CD8-positive, alpha-beta memory T cell (primary cell): Measurements from ENCODE around the gene MSS51. TPM values are rescaled to one million over a fixed set of nuclear protein-coding genes. Genes with fewer than 3 reads are reported as not detected.
A peak's percentile ranks its signal among the peaks of the same experiment; 100 is the strongest.

Experiments used
- CTCF ChIA-PET: fragments of 350-600 bp; sonication (Branson Sonifier 250); formaldehyde crosslinking; loops from one replicate; lab custom pipeline; 2021; ENCODE audit warnings: antibody characterized with exemption; lab: Charles Lee
- POLR2A ChIA-PET: fragments of 350-600 bp; sonication (Branson Sonifier 250); formaldehyde crosslinking; loops from one replicate; lab custom pipeline; 2021; ENCODE audit warnings: antibody characterized with exemption; lab: Charles Lee
- DNase-seq, 5 donors: peaks; one replicate each; pipeline versions ENCODE4 v3.0.0 to v3.0.0-alpha.2; 2020 to 2022; ENCODE audit warnings: mixed read lengths in 1 of 5
- H3K27ac ChIP-seq: one replicate; pipeline ENCODE4 v1.7.0; 2013; ENCODE audit warnings: low read depth, mild to moderate bottlenecking, low read length, moderate library complexity
- H3K27me3 ChIP-seq: 2 replicates; pipeline ENCODE4 v1.7.0; 2013; ENCODE audit warnings: low read length, mild to moderate bottlenecking; ENCODE audit not compliant: insufficient read depth, poor library complexity, severe bottlenecking
- H3K36me3 ChIP-seq: 2 replicates; pipeline ENCODE4 v1.7.0; 2013; ENCODE audit warnings: mild to moderate bottlenecking, low read length, moderate library complexity; ENCODE audit not compliant: insufficient read depth
- H3K4me1 ChIP-seq: 2 replicates; pipeline ENCODE4 v1.7.0; 2013; ENCODE audit warnings: mild to moderate bottlenecking, low read length, moderate library complexity; ENCODE audit not compliant: insufficient read depth
- H3K4me3 ChIP-seq: 2 replicates; pipeline ENCODE4 v1.7.0; 2013; ENCODE audit warnings: mild to moderate bottlenecking, low read length
- H3K9me3 ChIP-seq: 2 replicates; pipeline ENCODE4 v1.7.0; 2013; ENCODE audit warnings: mild to moderate bottlenecking, low read length
- H3K27ac Mint-ChIP-seq, 8 donors: one replicate each; pipeline ENCODE4 v1.8.0; 2020 to 2021; ENCODE audit warnings: mixed read lengths in 8 of 8, mild to moderate bottlenecking in 6 of 8, inconsistent platforms in 3 of 8, moderate library complexity in 3 of 8
- H3K27me3 Mint-ChIP-seq, 2 donors: one replicate each; pipeline ENCODE4 v1.8.0; 2020 to 2021; ENCODE audit warnings: mixed read lengths in 2 of 2, mild to moderate bottlenecking in 1 of 2, moderate library complexity in 1 of 2
- H3K36me3 Mint-ChIP-seq, 3 donors: one replicate each; pipeline ENCODE4 v1.8.0; 2020 to 2021; ENCODE audit warnings: mixed read lengths in 3 of 3, inconsistent platforms in 1 of 3, mild to moderate bottlenecking in 1 of 3
- H3K4me1 Mint-ChIP-seq, 3 donors: one replicate each; pipeline ENCODE4 v1.8.0; 2020 to 2021; ENCODE audit warnings: mixed read lengths in 3 of 3, inconsistent platforms in 1 of 3, mild to moderate bottlenecking in 1 of 3
- H3K4me3 Mint-ChIP-seq, 7 donors: one replicate each; pipeline ENCODE4 v1.8.0; 2020 to 2021; ENCODE audit warnings: mixed read lengths in 7 of 7, mild to moderate bottlenecking in 6 of 7, moderate library complexity in 4 of 7, inconsistent platforms in 2 of 7
- H3K9me3 Mint-ChIP-seq, 5 donors: one replicate each; pipeline ENCODE4 v1.8.0; 2020 to 2022; ENCODE audit warnings: mixed read lengths in 5 of 5, mild to moderate bottlenecking in 3 of 5, moderate library complexity in 2 of 5, inconsistent platforms in 1 of 5
- polyA plus RNA-seq: library from polyadenylated mRNA; unstranded; fragments of 300-500 nt; fragmentation: Illumina TruSeq; gene quantifications from one replicate; pipeline ENCODE4 v1.2.3, GENCODE V29; 2021
- total RNA-seq, 2 experiments: library from RNA; stranded (reverse); gene quantifications; one replicate each; pipeline ENCODE4 v1.2.3, GENCODE V29; 2021

The MSS51 gene
- total and polyA plus RNA-seq, 3 experiments from 2014 or later: 0.14 to 1.5 (median 1.5) TPM

- Histone ChIP-seq H3K4me3 (no peak overlapping the region), H3K27me3 (no peaks in the 10 kb centered on the region), H3K4me1 (no peaks in the 10 kb centered on the region), H3K27ac (no peak overlapping the region), H3K36me3 (peaks cover 11% of the 10 kb centered on the region), H3K9me3 (no peaks in the 10 kb centered on the region)
- H3K27me3 Mint-ChIP-seq: no peaks in the 10 kb centered on the region
- peaks cover 4 to 13% (median 5%) of the 10 kb centered on the region in 3 donors for H3K4me1 Mint-ChIP-seq
- no peaks in the 10 kb centered on the region for H3K9me3 Mint-ChIP-seq
- no peak overlapping the region for H3K27ac Mint-ChIP-seq
- no peak overlapping the region for H3K4me3 Mint-ChIP-seq
- no peak for DNase-seq
- POLR2A ChIA-PET: no interaction called here
- peaks cover 0 to 55% (median 14%) of the 10 kb centered on the region in 3 donors for H3K36me3 Mint-ChIP-seq
- CTCF ChIA-PET: no interaction called here
Measured at GRCh38 chr10:73439055-73439454, 5.7 kb upstream of the MSS51 start.

- DNase-seq: no peak
- Histone ChIP-seq H3K4me1 (peaks cover 9% of the 10 kb centered on the region), H3K4me3 (no peak overlapping the region), H3K27ac (no peak overlapping the region), H3K27me3 (no peaks in the 10 kb centered on the region), H3K36me3 (peaks cover 12% of the 10 kb centered on the region), H3K9me3 (no peaks in the 10 kb centered on the region)
- peaks cover 3 to 12% (median 10%) of the 10 kb centered on the region in 3 donors for H3K4me1 Mint-ChIP-seq
- H3K27me3 Mint-ChIP-seq: no peaks in the 10 kb centered on the region
- H3K27ac Mint-ChIP-seq: peak overlapping the region in 7 of 8 donors; percentile 14 to 80 (median 54)
- peaks cover 0 to 28% (median 4%) of the 10 kb centered on the region in 3 donors for H3K36me3 Mint-ChIP-seq
- POLR2A ChIA-PET: interaction anchor here (1.0 kb wide), 1 partner anchor 18 kb away, joined by 4 read pairs; no protein-coding TSS in a partner anchor
- no peak overlapping the region for H3K4me3 Mint-ChIP-seq
- no peaks in the 10 kb centered on the region for H3K9me3 Mint-ChIP-seq
- CTCF ChIA-PET: no interaction called here
Measured at GRCh38 chr10:73432646-73433537, 469 bp downstream of the MSS51 start.

DNA sequence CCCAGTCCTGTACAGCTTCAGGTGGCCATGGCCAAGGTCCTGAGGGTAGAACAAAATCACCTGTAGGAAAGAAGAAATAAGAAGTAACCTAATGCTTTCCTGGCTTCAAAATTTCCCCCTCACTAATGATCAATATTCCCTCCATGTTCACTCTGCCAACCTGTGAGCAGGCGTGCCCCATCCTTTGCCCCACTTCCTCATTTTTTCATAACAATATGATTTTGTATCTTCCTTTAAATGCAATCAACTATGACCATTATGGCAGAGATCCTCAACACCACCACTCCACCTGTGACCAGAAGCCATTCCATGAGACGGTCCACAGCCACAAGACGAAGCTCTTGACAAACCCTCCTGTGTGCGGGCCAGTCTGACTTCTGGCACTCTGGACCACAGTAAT, 7.0 kb downstream of the MSS51 start:
- H3K27ac ChIP-seq: no peak overlapping the region
- Mint-ChIP-seq H3K36me3 (peaks cover 18 to 56% (median 30%) of the 10 kb centered on the region in 3 donors), H3K27me3 (peaks cover 0 to 1% of the 10 kb centered on the region in 2 donors), H3K27ac (peak overlapping the region in 1 of 8 donors; percentile 1), H3K9me3 (no peaks in the 10 kb centered on the region), H3K4me1 (no peaks in the 10 kb centered on the region), H3K4me3 (no peak overlapping the region)
- H3K9me3 ChIP-seq: no peaks in the 10 kb centered on the region
- no peaks in the 10 kb centered on the region for H3K4me1 ChIP-seq
- ChIA-PET CTCF (no interaction called here), POLR2A (interaction anchor here (0.6 kb wide), 1 partner anchor 14 kb away, joined by 4 read pairs; no protein-coding TSS in a partner anchor)
- no peak overlapping the region for H3K4me3 ChIP-seq
- DNase-seq: no peak
- H3K27me3 ChIP-seq: no peaks in the 10 kb centered on the region
- H3K36me3 ChIP-seq: peaks cover 10% of the 10 kb centered on the region

DNA sequence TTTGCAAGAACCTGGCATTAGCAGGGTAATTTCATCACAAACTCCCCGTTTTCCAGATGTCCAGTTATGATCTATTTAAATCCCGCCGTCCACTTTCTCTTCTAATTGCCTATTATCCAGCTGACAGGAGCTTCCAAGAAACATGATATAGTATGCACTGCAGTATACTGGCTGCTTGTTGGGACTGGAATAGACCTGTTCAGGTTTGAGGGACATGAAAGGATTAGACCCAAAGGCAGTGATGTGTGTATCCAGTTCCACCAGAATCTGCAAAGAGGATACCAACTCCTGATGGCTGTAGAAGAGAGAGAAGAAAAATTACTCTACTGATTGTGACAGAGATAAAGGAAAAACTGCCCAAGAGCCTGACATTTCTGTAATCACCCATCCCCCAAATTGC, 8.9 kb downstream of the MSS51 start:
- Histone ChIP-seq H3K9me3 (no peaks in the 10 kb centered on the region), H3K4me3 (no peak overlapping the region), H3K27ac (no peak overlapping the region), H3K36me3 (peaks cover 10% of the 10 kb centered on the region), H3K27me3 (no peaks in the 10 kb centered on the region), H3K4me1 (no peaks in the 10 kb centered on the region)
- Mint-ChIP-seq H3K4me3 (no peak overlapping the region), H3K27ac (peak overlapping the region in 1 of 8 donors; percentile 25), H3K9me3 (no peaks in the 10 kb centered on the region), H3K36me3 (peaks cover 18 to 55% (median 30%) of the 10 kb centered on the region in 3 donors), H3K27me3 (peaks cover 0 to 1% of the 10 kb centered on the region in 2 donors), H3K4me1 (no peaks in the 10 kb centered on the region)
- no peak for DNase-seq
- ChIA-PET POLR2A (no interaction called here), CTCF (no interaction called here)

DNA sequence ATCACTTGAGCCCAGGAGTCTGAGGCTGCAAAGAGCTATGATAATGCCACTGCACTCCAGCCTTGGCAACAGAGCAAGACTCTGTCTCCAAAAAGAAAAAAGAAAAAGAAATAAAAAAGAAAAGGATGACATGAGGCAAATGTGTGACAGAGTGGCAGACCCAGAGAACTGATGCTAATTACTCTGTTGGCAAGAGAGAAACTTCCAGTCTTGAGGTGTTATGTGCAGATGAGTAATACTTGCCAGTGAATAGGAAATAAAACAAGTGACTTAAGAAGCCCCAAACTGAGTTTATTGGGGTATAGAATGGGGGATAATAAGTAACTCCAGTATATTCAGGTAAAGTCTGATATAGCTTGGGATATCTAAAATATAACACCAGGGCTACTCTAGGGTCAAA, 10.1 kb downstream of the MSS51 start:
- DNase-seq: no peak
- H3K27ac ChIP-seq: no peak overlapping the region
- no peak overlapping the region for H3K4me3 Mint-ChIP-seq
- H3K4me1 ChIP-seq: no peaks in the 10 kb centered on the region
- H3K36me3 Mint-ChIP-seq: peaks cover 18 to 55% (median 30%) of the 10 kb centered on the region in 3 donors
- H3K36me3 ChIP-seq: peaks cover 10% of the 10 kb centered on the region
- H3K4me3 ChIP-seq: no peak overlapping the region
- ChIA-PET POLR2A (no interaction called here), CTCF (no interaction called here)
- H3K9me3 ChIP-seq: no peaks in the 10 kb centered on the region
- peaks cover 0 to 1% of the 10 kb centered on the region in 2 donors for H3K27me3 Mint-ChIP-seq
- peak overlapping the region in 2 of 8 donors; percentile 58 to 90 for H3K27ac Mint-ChIP-seq
- H3K4me1 Mint-ChIP-seq: no peaks in the 10 kb centered on the region
- no peaks in the 10 kb centered on the region for H3K27me3 ChIP-seq
- no peaks in the 10 kb centered on the region for H3K9me3 Mint-ChIP-seq

- H3K9me3 ChIP-seq: no peaks in the 10 kb centered on the region
- H3K27me3 ChIP-seq: no peaks in the 10 kb centered on the region
- no peaks in the 10 kb centered on the region for H3K36me3 ChIP-seq
- H3K36me3 Mint-ChIP-seq: peaks cover 0 to 14% (median 0%) of the 10 kb centered on the region in 3 donors
- H3K4me3 ChIP-seq: no peak overlapping the region
- H3K27ac ChIP-seq: no peak overlapping the region
- H3K27ac Mint-ChIP-seq: no peak overlapping the region
- H3K4me3 Mint-ChIP-seq: peak overlapping the region in 1 of 7 donors; percentile 61
- peaks cover 16% of the 10 kb centered on the region for H3K4me1 ChIP-seq
- POLR2A ChIA-PET: interaction anchor here (0.8 kb wide), 1 partner anchor 300 kb away, joined by 3 read pairs; no protein-coding TSS in a partner anchor
- no peak for DNase-seq
- H3K27me3 Mint-ChIP-seq: peaks cover 0 to 2% of the 10 kb centered on the region in 2 donors
- CTCF ChIA-PET: no interaction called here
- H3K9me3 Mint-ChIP-seq: no peaks in the 10 kb centered on the region
- peaks cover 22 to 31% (median 31%) of the 10 kb centered on the region in 3 donors for H3K4me1 Mint-ChIP-seq
Measured at GRCh38 chr10:73416571-73416970, 16.8 kb downstream of the MSS51 start.

DNA sequence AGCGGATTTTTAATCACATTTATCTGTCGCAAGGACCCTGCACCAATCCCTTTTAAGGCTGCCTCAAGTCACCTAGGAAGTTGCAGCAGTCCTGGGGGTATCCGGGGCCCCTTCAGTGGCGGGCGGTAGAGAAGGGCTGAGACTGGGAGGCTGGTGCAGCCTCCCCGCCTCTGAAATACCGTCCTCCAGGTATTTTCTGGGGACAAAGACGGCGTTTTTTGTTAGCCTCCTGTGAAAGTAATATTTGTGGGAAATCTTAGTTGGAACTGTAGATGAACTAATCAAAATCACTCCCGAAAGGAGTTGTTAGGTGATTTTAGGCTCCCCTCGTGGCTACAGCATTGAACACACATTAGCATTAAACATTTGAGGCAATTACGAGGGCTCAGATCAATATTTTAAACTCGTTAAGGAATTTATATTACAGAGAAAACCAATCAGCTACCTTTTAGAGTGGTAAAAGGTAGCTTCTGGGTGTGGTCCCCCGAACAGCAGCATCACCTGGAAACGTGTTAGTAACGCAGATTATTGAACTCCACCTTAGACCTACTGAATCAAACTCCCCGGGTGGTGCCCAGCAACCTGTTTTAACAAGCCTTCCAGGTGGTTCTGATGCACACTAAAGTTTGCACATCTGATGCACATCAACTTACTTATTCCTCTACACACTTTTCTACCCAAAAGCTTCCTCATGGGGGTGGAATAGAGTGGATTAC, 19.0 kb downstream of the MSS51 start:
- H3K36me3 ChIP-seq: no peaks in the 10 kb centered on the region
- Mint-ChIP-seq H3K9me3 (no peaks in the 10 kb centered on the region), H3K36me3 (peaks cover 0 to 23% (median 2%) of the 10 kb centered on the region in 3 donors), H3K27me3 (peaks cover 0 to 2% of the 10 kb centered on the region in 2 donors), H3K27ac (peak overlapping the region; percentile 44 to 97 (median 90)), H3K4me3 (peak overlapping the region; percentile 91 to 98 (median 94)), H3K4me1 (peaks cover 36 to 51% (median 51%) of the 10 kb centered on the region in 3 donors)
- peak in 1 of 5 donors; percentile 14 for DNase-seq
- H3K27ac ChIP-seq: peak overlapping the region; percentile 94
- peak overlapping the region; percentile 88 for H3K4me3 ChIP-seq
- H3K27me3 ChIP-seq: no peaks in the 10 kb centered on the region
- peaks cover 20% of the 10 kb centered on the region for H3K4me1 ChIP-seq
- ChIA-PET CTCF (no interaction called here), POLR2A (interaction anchor here (1.0 to 1.5 kb wide), 2 partner anchors 18 to 82 kb away, joined by 4 to 6 read pairs; partner anchors contain the start of gene PPP3CB)
- H3K9me3 ChIP-seq: no peaks in the 10 kb centered on the region
